Activated CD4-positive, alpha-beta T cell treated with anti-CD3 and anti-CD28 coated beads for 48 hours (primary cell): Measurements from ENCODE around the gene PHF12.

Experiments used
- DNase-seq: peaks from one replicate; pipeline ENCODE4 v3.0.0-alpha.2; 2020

PHF12 gene

DNA sequence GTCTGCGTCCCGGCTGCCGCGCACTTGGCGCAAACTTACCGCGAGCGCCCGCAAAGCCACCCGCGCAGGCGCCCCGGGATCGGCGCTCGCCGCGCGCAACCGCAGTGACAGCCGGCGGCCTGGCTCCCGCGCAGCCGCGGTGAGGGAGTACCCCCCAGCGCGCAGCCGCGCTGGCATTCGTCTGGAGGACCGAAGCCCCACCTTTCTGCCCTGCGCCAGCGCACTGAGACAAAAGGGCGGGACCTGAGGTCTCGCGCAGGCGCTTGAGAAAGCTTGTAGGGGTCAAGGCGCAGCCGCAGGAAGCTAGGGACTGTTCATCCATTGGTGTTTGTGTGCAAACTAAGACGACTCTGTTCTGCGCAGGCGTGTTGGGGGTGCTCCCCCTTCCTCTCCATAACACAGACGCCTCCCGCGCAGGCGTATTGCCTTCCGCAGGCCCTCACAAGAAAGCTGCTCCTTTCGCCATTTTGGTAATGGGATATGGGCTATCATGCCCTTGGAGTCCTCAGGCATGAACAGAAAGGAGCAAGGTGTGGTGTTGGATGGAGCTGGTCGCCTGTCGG is at the start of gene PHF12:
PHF12 (minus strand) TSS at position 91 of the 563 bp plus-strand sequence. CDS start 558 bp downstream, outside the sequence.
- DNase-seq = peak; percentile 99

GRCh38 chr17:29000973-29001372 is 49.7 kb upstream of the PHF12 start:
- no peak for DNase-seq

DNA sequence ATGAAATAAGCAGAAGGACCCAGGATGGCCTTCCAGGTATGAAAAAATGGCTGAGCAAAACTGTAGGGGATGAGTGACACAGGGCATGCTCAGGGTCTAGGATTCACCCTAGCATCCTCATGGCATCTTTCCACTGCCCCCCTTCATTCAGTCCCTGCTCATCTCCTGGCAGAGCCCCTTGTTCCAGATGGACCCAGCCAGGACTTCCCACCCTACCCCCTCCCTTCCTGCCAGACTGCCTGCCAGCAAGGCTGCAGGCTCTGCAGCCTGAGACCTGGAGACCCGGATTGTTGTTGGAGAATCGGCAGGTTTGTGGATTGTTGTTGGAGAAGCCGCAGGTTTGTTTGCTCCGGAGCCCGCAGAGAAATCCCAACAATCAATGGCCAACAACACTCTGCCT is 47.9 kb upstream of the PHF12 start:
- no peak for DNase-seq

GRCh38 chr17:28997806-28998205 is 46.5 kb upstream of the PHF12 start:
- no peak for DNase-seq

DNA sequence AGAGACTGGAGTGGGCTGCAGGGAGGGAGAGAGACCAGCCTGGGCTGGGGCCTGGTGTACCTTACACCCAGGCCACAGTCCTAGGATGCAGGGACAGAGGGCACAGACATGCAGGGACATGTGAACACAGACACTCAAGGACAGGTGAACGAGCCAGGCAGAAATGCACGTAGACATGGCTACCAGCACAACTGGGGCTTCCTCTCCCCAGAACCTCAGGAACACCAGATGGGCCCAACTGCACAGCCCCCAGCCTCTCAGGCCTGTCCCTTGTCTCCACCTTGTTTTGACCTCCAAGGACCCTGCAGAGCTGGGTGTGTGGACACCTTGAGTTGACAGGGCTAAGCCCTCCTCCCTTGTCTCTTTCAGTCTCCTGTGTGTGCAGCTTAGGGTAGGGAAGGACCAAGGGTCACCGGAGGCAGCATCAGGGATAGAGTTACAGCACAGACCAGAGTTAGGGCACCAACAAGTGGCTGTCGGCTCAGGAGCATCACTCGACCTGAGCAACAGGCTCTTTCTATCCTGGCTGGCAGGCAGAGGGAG is 45.3 kb upstream of the PHF12 start:
- no peak for DNase-seq

GRCh38 chr17:28993645-28994426 is 42.5 kb upstream of the PHF12 start:
- DNase-seq = no peak

GRCh38 chr17:28992625-28993600 is 41.6 kb upstream of the PHF12 start:
- no peak for DNase-seq

- no peak for DNase-seq
These were observed 40.9 kb upstream of the PHF12 start for GRCh38 chr17:28992185-28992584.

- no peak for DNase-seq
These were observed 40.5 kb upstream of the PHF12 start for GRCh38 chr17:28991779-28992178.

DNA sequence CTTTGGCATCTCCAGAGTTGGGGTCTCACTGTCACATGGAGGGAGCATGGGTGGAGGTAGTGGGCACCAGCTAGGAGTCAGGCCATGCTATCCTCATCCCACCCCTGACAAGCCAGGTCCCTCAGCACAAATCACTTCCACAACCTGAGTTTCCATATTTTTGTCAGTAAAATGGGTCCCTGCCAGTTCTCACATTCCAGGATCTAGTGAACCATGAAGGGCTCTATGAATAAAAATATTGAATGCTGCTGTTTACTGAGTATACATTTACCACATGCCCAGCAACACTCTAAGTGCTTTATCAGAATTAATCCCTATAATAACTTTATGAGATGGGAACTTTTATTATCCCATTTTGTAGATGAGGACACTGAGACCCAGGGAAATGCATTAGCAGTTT is 37.7 kb upstream of the PHF12 start:
- DNase-seq = no peak

GRCh38 chr17:28988475-28988874 is 37.2 kb upstream of the PHF12 start:
- DNase-seq = no peak

DNA sequence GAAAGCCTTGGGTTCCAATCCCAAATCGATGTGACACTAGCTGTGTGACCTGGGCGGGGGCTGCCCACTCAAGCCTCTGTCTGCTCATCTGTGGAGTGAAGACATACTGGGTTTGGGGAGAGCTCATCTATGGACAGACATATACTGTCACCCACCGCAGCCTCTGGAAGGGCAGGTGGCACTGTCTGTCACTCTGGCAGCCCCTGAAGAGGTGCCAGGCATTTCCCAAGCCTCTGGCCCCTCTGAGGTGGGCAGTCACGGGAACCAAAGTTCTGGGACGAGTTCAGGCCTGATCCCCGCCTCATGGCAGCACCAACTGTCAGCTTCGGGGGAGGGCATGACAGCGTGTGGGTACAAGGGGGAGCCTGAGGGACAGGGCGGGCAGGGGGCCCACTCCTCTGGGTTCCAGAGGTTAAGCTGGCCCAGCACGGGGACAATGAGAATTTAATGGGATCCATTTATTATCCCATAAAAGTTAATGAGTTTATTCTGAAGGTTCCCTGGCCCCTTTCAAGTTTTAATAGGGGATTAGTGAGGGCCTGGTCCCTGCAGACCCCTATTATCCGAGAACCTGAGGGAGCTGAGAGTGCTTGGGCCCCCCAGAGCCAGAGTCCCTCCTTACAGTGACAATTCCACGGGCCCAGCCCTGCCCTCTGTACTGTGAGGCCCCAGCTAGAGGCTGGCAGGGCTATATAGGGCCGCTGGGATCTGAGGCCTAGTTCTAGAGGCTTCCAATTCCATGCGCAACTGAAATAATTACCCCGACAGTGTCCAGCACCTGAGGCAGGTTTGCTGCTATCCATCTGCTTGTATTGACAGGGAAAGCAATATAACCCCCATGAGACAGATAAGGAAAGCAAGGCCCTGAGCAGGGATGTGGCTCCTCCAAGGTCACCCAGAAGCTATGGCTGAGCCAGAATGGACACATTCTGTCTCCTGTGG is 35.7 kb upstream of the PHF12 start:
- DNase-seq = no peak

GRCh38 chr17:28985950-28986713 is 34.8 kb upstream of the PHF12 start:
- DNase-seq = no peak

DNA sequence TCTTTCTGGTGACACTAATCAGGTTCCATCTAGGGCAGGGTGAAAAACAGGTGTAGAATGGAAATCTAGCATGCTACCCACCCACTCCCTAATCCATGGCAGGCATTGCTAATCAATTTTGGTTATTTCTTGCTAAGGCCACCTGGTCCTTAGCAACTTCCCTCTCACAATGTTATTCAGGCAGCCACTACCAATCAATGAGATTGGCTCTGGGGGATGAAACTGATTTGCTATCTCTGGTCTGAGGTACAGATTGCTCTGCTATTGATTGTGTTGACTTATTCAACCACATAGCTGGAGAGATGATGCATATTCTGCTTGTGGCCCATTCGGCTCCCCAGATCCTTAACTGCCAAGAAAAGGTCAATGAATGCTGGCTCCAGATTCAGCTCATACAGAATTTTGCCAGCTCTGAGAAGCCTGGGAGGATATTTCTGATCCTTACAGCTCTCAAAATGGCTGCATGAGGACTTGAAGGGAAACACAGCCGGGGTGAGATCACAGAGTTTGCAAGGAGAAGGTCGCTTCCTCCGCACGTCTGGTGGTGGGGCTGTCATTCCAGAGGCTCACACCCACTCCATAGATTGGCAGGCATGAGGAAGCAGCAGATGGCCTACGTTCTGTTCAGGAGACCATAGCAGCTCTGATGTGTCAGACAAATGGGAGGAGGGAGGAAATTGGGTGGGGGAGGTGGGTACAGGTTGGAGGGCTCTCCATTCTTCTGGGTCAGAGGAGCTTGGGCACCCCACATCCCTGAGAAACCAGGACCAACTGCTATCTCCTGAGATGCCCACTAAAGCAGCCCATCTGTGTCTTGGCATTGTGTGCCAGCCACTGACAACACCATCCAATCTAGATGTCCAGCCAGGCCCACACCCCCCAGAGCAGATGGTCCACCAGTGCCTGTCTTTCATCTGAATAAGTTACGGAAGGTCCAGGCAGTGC is 32.2 kb upstream of the PHF12 start:
- DNase-seq = no peak

GRCh38 chr17:28982131-28982793 is 30.9 kb upstream of the PHF12 start:
- peak; percentile 37 for DNase-seq

DNA sequence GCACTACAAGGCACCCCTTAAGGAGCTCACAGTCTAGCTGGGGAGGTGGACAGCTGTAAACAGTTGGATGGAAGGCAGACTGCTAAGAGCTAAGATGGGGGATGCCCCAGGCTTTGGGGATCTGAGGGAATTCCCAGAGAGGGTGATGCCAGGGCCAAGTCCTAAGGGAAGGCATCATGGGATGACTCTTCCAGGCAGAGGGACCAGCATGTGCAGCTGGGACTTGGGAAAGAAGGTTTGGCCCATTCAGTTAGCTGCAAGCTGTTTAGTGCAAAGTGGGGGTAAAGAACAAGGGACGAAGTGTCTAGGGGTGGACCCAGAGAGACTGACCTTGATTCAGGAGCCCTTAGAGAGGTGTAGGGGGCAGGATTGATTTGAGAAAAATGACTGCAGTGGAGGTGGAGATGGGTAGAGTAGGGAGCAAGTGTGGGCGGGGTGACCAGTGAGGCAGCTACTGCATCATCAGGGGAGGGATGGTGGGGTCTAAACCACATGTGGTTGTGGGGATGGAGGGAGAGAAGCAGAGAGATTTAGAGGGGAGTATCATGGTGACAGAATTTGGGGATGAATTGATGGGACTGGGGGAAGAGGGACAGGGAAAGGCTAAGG is 27.1 kb upstream of the PHF12 start:
- DNase-seq = no peak

DNA sequence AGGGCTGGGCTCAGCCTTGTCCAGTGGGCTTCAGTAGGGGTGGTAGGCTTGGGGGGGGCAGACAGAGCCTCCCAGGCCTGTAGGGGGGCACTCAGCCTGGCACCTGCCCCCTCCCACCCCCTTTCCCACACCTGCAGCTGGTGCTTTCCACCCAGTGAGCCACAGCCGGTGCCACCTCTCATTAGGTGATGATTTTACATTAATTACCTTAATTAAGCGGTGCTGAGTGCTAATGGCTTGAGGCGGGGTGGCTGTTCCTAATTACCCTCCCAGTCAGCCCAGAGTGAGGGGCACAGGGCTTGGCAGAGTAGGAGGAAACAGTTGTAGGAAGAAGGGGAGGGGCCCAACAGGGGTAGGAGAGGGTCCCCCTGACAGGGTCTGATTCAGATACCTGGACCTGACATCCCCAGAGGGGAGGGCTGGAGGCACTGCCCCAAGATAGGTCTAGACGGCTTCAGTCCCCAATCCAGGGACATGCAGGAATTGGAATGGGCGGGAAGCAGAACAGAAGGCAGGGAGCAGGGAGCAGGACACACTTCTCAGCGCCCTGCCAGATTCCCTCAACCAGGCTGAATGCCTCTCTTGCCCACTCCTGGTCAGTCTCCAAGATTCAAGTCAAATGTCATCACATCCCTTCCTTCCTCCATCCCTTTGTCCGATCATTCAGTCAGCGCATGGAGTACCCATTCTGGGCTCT is 26.5 kb upstream of the PHF12 start:
- DNase-seq = no peak

DNA sequence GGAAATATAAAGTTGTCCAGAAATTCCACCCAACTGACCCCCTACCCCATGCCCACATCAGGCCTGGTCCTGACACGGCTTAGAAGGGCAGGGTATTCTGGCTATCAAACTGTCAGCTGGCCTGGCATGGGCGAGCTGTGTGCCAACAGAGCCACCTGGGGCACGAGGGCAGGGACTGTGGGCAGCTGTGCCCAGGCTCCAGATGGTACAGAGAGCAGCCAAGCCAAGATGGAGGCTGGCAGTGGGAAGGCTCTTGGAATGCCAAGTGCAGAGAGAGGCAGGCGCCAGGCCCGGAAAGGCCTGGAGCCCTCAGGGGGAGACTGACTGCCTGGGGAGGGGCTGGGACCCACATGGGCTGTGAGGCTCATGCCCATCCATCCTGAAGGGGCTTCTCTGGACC is 24.3 kb upstream of the PHF12 start:
- no peak for DNase-seq
